HG02943 (cell line): Measurements from ENCODE around the gene BMP4.

Experiments used
- ATAC-seq: cut with Tn5 transposase; IDR thresholded peaks from one replicate; pipeline ENCODE4 v1.9.1; 2021; ENCODE audit warnings: mild to moderate bottlenecking, low read depth, moderate library complexity; ENCODE audit not compliant: unreplicated experiment

BMP4 gene

GRCh38 chr14:53947094-53947445 lies 9.6 kb downstream of the BMP4 start:
- ATAC-seq, result no peak

- no peak for ATAC-seq
Observed at GRCh38 chr14:53946404-53947093, 10.1 kb downstream of the BMP4 start.

GRCh38 chr14:53946071-53946403 lies 10.6 kb downstream of the BMP4 start:
- no peak for ATAC-seq

- ATAC-seq, result no peak
Observed at GRCh38 chr14:53943751-53944083, 12.9 kb downstream of the BMP4 start.

GRCh38 chr14:53942970-53943750 lies 13.5 kb downstream of the BMP4 start:
- no peak for ATAC-seq

- ATAC-seq, result no peak
Observed at GRCh38 chr14:53938136-53938837, 18.3 kb downstream of the BMP4 start.

GRCh38 chr14:53934778-53935414 lies 21.7 kb downstream of the BMP4 start:
- ATAC-seq, result no peak

- no peak for ATAC-seq
Observed at GRCh38 chr14:53932966-53933365, 23.7 kb downstream of the BMP4 start.

- no peak for ATAC-seq
Observed at GRCh38 chr14:53929871-53930715, 26.5 kb downstream of the BMP4 start.

GRCh38 chr14:53927171-53927570 lies 29.5 kb downstream of the BMP4 start:
- no peak for ATAC-seq

GRCh38 chr14:53925201-53925766 lies 31.3 kb downstream of the BMP4 start:
- no peak for ATAC-seq

GRCh38 chr14:53924753-53925152 lies 31.9 kb downstream of the BMP4 start:
- ATAC-seq, result no peak

GRCh38 chr14:53921027-53921426 lies 35.6 kb downstream of the BMP4 start:
- no peak for ATAC-seq

GRCh38 chr14:53916239-53916638 lies 40.4 kb downstream of the BMP4 start:
- no peak for ATAC-seq

GRCh38 chr14:53915364-53916014 lies 41.1 kb downstream of the BMP4 start:
- no peak for ATAC-seq

- ATAC-seq, result no peak
Observed at GRCh38 chr14:53912021-53912420, 44.6 kb downstream of the BMP4 start.

GRCh38 chr14:53908416-53908815 lies 48.2 kb downstream of the BMP4 start:
- ATAC-seq, result no peak

GRCh38 chr14:53902307-53902706 lies 54.3 kb downstream of the BMP4 start:
- ATAC-seq, result no peak

- ATAC-seq, result no peak
Observed at GRCh38 chr14:53900499-53900898, 56.1 kb downstream of the BMP4 start.
